ENCODE measurements around the gene XRCC5. TPM values are rescaled to one million over a fixed set of nuclear protein-coding genes. Genes with fewer than 3 reads are reported as not detected.

The XRCC5 gene
- total and polyA plus RNA-seq, 2 donors (not counting 3 experiments of a cell fraction or from before 2014, with no cell fraction given), result 267 to 319 TPM

DNA sequence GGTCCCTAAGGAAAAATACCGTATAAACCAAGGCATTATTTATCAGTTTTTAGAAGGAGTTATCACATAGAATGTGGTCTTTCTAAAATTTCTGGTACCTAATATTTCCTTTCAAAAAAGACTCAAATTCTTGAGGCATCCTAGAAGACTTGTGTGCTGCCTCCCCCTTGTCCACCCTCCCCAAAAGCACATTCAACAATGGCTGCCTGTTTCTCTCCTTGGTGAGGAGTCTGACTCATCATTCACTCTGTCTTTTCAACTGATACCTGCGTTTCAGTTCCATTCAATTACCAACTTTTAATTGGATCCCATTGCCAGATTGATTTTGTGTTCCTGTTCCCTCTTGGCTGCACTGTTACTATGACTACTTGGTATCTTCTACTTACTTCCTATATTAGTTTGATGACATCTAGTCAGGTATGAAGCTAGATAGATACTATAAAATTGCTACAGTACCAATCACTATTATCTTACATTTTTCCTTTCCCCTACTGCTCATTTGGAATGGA, 72.9 kb downstream of the XRCC5 start:
- H3K36me3 ChIP-seq (ENCODE audit: control insufficient read depth in 2 of 2, extremely low read depth in 1 of 2, insufficient read depth in 2 of 2, low read length in 2 of 2), result peaks cover 16 to 20% of the 10 kb centered on the region in 2 experiments
- DNase-seq (ENCODE audit: low read depth, low spot score), result no peak
- H3K4me3 ChIP-seq (replicated peaks in 1 of 3; ENCODE audit: insufficient read depth in 1 of 3, low read depth in 1 of 3, low read length in 3 of 3), result no peak overlapping the region
- H3K4me2 ChIP-seq (ENCODE audit: insufficient read depth, low read length), result no peak overlapping the region
- FAIRE-seq, result no peak
- dilution Hi-C loops (cut with MboI; ENCODE audit: extremely low pct_ligation_motif_present, low sequenced_read_pairs), result no loop called here
- no peak overlapping the region for H3K9ac ChIP-seq (replicated peaks; ENCODE audit: extremely low read depth, insufficient read depth, low read length)
- TF ChIP-seq MAX (IDR thresholded peaks at IDR 0.05; ENCODE audit: insufficient read depth, insufficient read length) (no peak), MYC (IDR thresholded peaks at IDR 0.05; ENCODE audit: low read depth, low read length) (no peak), POLR2A (IDR thresholded peaks at IDR 0.05; ENCODE audit: low read depth, low read length) (no peak)
- intact Hi-C loops (cut with micrococcal nuclease), result no loop called here
- CTCF ChIA-PET, result interaction anchor here (1.0 to 2.5 kb wide), 2 partner anchors 13 to 17 kb away, joined by 3 to 12 read pairs; no protein-coding TSS in a partner anchor
- H2AFZ ChIP-seq (ENCODE audit: low read depth, low read length), result no peak overlapping the region
- H3K9me3 ChIP-seq (replicated peaks; ENCODE audit: control insufficient read depth, insufficient read depth, low read length), result no peaks in the 10 kb centered on the region
- no peaks in the 10 kb centered on the region for H3K9me1 ChIP-seq (replicated peaks; ENCODE audit: control insufficient read depth, extremely low read depth, insufficient read depth, low read length)
- POLR2A ChIA-PET, result no interaction called here
- no TSS peak for BruUV-seq (replicated peaks)
- H3K27me3 ChIP-seq (ENCODE audit: control insufficient read depth in 2 of 2, insufficient read depth in 2 of 2, low read length in 2 of 2), result no peaks in the 10 kb centered on the region
- H4K20me1 ChIP-seq (replicated peaks; ENCODE audit: control insufficient read depth, extremely low read depth, insufficient read depth, low read length), result no peaks in the 10 kb centered on the region
- peaks cover 86% of the 10 kb centered on the region for H3K79me2 ChIP-seq (ENCODE audit: control insufficient read depth, insufficient read depth, low read length)
- H3K27ac ChIP-seq (ENCODE audit: insufficient read depth, low read depth, low read length), result no peak overlapping the region
- peaks cover 5% of the 10 kb centered on the region for H3K4me1 ChIP-seq (ENCODE audit: control insufficient read depth, extremely low read depth, insufficient read depth, low read length)

- intact Hi-C loops (cut with micrococcal nuclease) (no loop called here), dilution Hi-C loops (cut with MboI; ENCODE audit: extremely low pct_ligation_motif_present, low sequenced_read_pairs) (no loop called here)
- TF ChIP-seq GATA2 (IDR thresholded peaks at IDR 0.05; ENCODE audit: insufficient read depth, insufficient read length, low read depth, low read length) (no peak), EZH2 (IDR thresholded peaks at IDR 0.05; ENCODE audit: borderline replicate concordance, low read depth, low read length, severe bottlenecking) (no peak), JUN (IDR thresholded peaks at IDR 0.05; ENCODE audit: borderline replicate concordance, insufficient read depth, insufficient read length, low read depth) (no peak), MAX (IDR thresholded peaks at IDR 0.05; ENCODE audit: insufficient read depth, insufficient read length) (no peak), POLR2AphosphoS5 (IDR thresholded peaks at IDR 0.05; ENCODE audit: insufficient read depth, low read depth, low read length) (no peak), FOS (IDR thresholded peaks at IDR 0.05; ENCODE audit: borderline replicate concordance, insufficient read depth, low read length) (no peak)
- Histone ChIP-seq H2AFZ (ENCODE audit: low read depth, low read length) (no peak overlapping the region), H3K4me1 (ENCODE audit: control insufficient read depth, extremely low read depth, insufficient read depth, low read length) (peaks cover 11% of the 10 kb centered on the region), H3K9me1 (replicated peaks; ENCODE audit: control insufficient read depth, extremely low read depth, insufficient read depth, low read length) (no peaks in the 10 kb centered on the region), H3K4me2 (ENCODE audit: insufficient read depth, low read length) (no peak overlapping the region), H3K4me3 (replicated peaks in 1 of 3; ENCODE audit: insufficient read depth in 1 of 3, low read depth in 1 of 3, low read length in 3 of 3) (no peak overlapping the region), H3K36me3 (ENCODE audit: control insufficient read depth in 2 of 2, extremely low read depth in 1 of 2, insufficient read depth in 2 of 2, low read length in 2 of 2) (peaks cover 16 to 20% of the 10 kb centered on the region in 2 experiments), H3K27me3 (ENCODE audit: control insufficient read depth in 2 of 2, insufficient read depth in 2 of 2, low read length in 2 of 2) (no peaks in the 10 kb centered on the region), H4K20me1 (replicated peaks; ENCODE audit: control insufficient read depth, extremely low read depth, insufficient read depth, low read length) (no peaks in the 10 kb centered on the region), H3K27ac (ENCODE audit: insufficient read depth, low read depth, low read length) (no peak overlapping the region), H3K9ac (replicated peaks; ENCODE audit: extremely low read depth, insufficient read depth, low read length) (no peak overlapping the region), H3K79me2 (ENCODE audit: control insufficient read depth, insufficient read depth, low read length) (peaks cover 86% of the 10 kb centered on the region), H3K9me3 (replicated peaks; ENCODE audit: control insufficient read depth, insufficient read depth, low read length) (no peaks in the 10 kb centered on the region)
- no peak for DNase-seq (ENCODE audit: low read depth, low spot score)
- FAIRE-seq, result no peak
- CTCF ChIA-PET, result interaction anchor here (1.1 to 2.5 kb wide), 2 partner anchors 11 to 16 kb away, joined by 3 to 12 read pairs; no protein-coding TSS in a partner anchor
- POLR2A ChIA-PET, result no interaction called here
- no TSS peak for BruUV-seq (replicated peaks)
Measured at GRCh38 chr2:216183462-216183861, 74.3 kb downstream of the XRCC5 start.

Data from endothelial cell of umbilical vein (primary cell).